SK-N-SH treated with all-trans-retinoic acid at 6 μM for 48 hours (cell line): ENCODE results near the gene DAGLA.

Experiments
- ATAC-seq: fragments of 200-7000 bp; cut with Tn5 transposase; 3 replicates; pipeline ENCODE4 v1.9.1; 2020; ENCODE audit warnings: mild to moderate bottlenecking, moderate library complexity
- ARNTL ChIP-seq: fragments of 450-650 bp; formaldehyde crosslinking; IDR thresholded peaks from 2 replicates; pipeline ENCODE4 v1.5.0; 2020; ENCODE audit warnings: low read depth, mild to moderate bottlenecking, moderate library complexity, borderline replicate concordance
- BACH2 ChIP-seq: fragments of 250-450 bp; sonication (Bioruptor Pico); IDR thresholded peaks from 2 replicates; pipeline ENCODE4 v1.9.0; 2021; ENCODE audit warnings: mild to moderate bottlenecking, borderline replicate concordance
- CSRNP3 ChIP-seq: fragments of 250-450 bp; sonication (Bioruptor Pico); IDR thresholded peaks from 2 replicates; pipeline ENCODE4 v1.5.1; 2021; ENCODE audit warnings: mild to moderate bottlenecking, moderate library complexity
- ESRRG ChIP-seq: fragments of 250-450 bp; sonication (Bioruptor Pico); IDR thresholded peaks from 2 replicates; pipeline ENCODE4 v1.6.1; 2021; ENCODE audit warnings: mild to moderate bottlenecking
- GLIS3 ChIP-seq: fragments of 250-450 bp; sonication (Bioruptor Pico); IDR thresholded peaks from 2 replicates; pipeline ENCODE4 v1.5.0; 2020; ENCODE audit warnings: mild to moderate bottlenecking, moderate library complexity
- ISL1 ChIP-seq: fragments of 250-450 bp; sonication (Bioruptor Pico); IDR thresholded peaks from 2 replicates; pipeline ENCODE4 v2.1.2; 2022; ENCODE audit warnings: mild to moderate bottlenecking, moderate library complexity
- OSR1 ChIP-seq: fragments of 250-450 bp; sonication (Bioruptor Pico); IDR thresholded peaks from 2 replicates; pipeline ENCODE4 v1.8.0; 2022; ENCODE audit warnings: moderate library complexity, mild to moderate bottlenecking, inconsistent platforms
- PPARA ChIP-seq: fragments of 250-450 bp; sonication (Bioruptor Pico); IDR thresholded peaks from 2 replicates; pipeline ENCODE4 v1.5.0; 2020; ENCODE audit warnings: mild to moderate bottlenecking, borderline replicate concordance
- SNAI2 ChIP-seq: fragments of 250-450 bp; sonication (Bioruptor Pico); IDR thresholded peaks from 2 replicates; pipeline ENCODE4 v1.5.0; 2020; ENCODE audit warnings: mild to moderate bottlenecking, moderate library complexity
- TCF4 ChIP-seq: fragments of 250-450 bp; sonication (Bioruptor Pico); IDR thresholded peaks from 2 replicates; pipeline ENCODE4 v1.8.0; 2021; ENCODE audit warnings: mild to moderate bottlenecking, moderate library complexity, borderline replicate concordance
- TOX ChIP-seq: fragments of 250-450 bp; sonication (Bioruptor Pico); IDR thresholded peaks from 2 replicates; pipeline ENCODE4 v1.8.0; 2021; ENCODE audit warnings: mild to moderate bottlenecking, moderate library complexity, borderline replicate concordance
- ZC3H10 ChIP-seq: fragments of 250-450 bp; sonication (Bioruptor Pico); IDR thresholded peaks from 2 replicates; pipeline ENCODE4 v1.5.1; 2021; ENCODE audit warnings: mild to moderate bottlenecking, moderate library complexity
- ZFP3 ChIP-seq: fragments of 250-450 bp; sonication (Bioruptor Pico); IDR thresholded peaks from 2 replicates; pipeline ENCODE4 v1.5.0; 2020; ENCODE audit warnings: mild to moderate bottlenecking, moderate library complexity
- ZFP30 ChIP-seq: fragments of 450-650 bp; formaldehyde crosslinking; IDR thresholded peaks from 2 replicates; pipeline ENCODE4 v1.5.0; 2022; ENCODE audit warnings: mild to moderate bottlenecking, moderate library complexity
- ZNF565 ChIP-seq: fragments of 450-650 bp; formaldehyde crosslinking; conservative IDR thresholded peaks from 2 replicates; pipeline ENCODE4 v1.5.0; 2020; ENCODE audit warnings: low read depth, mild to moderate bottlenecking, moderate library complexity
- ZNF70 ChIP-seq: fragments of 450-650 bp; formaldehyde crosslinking; IDR thresholded peaks from 2 replicates; pipeline ENCODE4 v1.5.0; 2020; ENCODE audit warnings: mild to moderate bottlenecking, moderate library complexity
- ZNF8 ChIP-seq: fragments of 450-650 bp; formaldehyde crosslinking; IDR thresholded peaks from 2 replicates; pipeline ENCODE4 v1.5.0; 2020; ENCODE audit warnings: mild to moderate bottlenecking, moderate library complexity
- TF ChIP-seq, protein P1 (sequence below): fragments of 250-450 bp; sonication (Bioruptor Pico); IDR thresholded peaks from 2 replicates; pipeline ENCODE4 v1.8.0; 2021; ENCODE audit warnings: low read depth, mild to moderate bottlenecking, moderate library complexity, borderline replicate concordance
- TF ChIP-seq, protein P2 (sequence below): fragments of 250-450 bp; sonication (Bioruptor Pico); IDR thresholded peaks from 2 replicates; pipeline ENCODE4 v1.8.0; 2020; ENCODE audit warnings: mild to moderate bottlenecking, moderate library complexity, borderline replicate concordance

DAGLA gene, protein sequence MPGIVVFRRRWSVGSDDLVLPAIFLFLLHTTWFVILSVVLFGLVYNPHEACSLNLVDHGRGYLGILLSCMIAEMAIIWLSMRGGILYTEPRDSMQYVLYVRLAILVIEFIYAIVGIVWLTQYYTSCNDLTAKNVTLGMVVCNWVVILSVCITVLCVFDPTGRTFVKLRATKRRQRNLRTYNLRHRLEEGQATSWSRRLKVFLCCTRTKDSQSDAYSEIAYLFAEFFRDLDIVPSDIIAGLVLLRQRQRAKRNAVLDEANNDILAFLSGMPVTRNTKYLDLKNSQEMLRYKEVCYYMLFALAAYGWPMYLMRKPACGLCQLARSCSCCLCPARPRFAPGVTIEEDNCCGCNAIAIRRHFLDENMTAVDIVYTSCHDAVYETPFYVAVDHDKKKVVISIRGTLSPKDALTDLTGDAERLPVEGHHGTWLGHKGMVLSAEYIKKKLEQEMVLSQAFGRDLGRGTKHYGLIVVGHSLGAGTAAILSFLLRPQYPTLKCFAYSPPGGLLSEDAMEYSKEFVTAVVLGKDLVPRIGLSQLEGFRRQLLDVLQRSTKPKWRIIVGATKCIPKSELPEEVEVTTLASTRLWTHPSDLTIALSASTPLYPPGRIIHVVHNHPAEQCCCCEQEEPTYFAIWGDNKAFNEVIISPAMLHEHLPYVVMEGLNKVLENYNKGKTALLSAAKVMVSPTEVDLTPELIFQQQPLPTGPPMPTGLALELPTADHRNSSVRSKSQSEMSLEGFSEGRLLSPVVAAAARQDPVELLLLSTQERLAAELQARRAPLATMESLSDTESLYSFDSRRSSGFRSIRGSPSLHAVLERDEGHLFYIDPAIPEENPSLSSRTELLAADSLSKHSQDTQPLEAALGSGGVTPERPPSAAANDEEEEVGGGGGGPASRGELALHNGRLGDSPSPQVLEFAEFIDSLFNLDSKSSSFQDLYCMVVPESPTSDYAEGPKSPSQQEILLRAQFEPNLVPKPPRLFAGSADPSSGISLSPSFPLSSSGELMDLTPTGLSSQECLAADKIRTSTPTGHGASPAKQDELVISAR

GRCh38 chr11:61679893-61680621, at the start of gene DAGLA:
DAGLA (plus strand) TSS chr11:61680391; CDS start chr11:61720156, 39,765 bp downstream.
- TF ChIP-seq ESRRG (CRISPR knock-in tag) (no peak), ZNF70 (CRISPR knock-in tag) (no peak)
- peak; percentile 88 for ATAC-seq

- no peak for ATAC-seq
- TF ChIP-seq ZFP30, result no peak
- TF ChIP-seq, protein P1, sequence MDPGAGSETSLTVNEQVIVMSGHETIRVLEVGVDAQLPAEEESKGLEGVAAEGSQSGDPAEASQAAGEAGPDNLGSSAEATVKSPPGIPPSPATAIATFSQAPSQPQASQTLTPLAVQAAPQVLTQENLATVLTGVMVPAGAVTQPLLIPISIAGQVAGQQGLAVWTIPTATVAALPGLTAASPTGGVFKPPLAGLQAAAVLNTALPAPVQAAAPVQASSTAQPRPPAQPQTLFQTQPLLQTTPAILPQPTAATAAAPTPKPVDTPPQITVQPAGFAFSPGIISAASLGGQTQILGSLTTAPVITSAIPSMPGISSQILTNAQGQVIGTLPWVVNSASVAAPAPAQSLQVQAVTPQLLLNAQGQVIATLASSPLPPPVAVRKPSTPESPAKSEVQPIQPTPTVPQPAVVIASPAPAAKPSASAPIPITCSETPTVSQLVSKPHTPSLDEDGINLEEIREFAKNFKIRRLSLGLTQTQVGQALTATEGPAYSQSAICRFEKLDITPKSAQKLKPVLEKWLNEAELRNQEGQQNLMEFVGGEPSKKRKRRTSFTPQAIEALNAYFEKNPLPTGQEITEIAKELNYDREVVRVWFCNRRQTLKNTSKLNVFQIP (CRISPR knock-in tag), result no peak
- no peak for TF ChIP-seq TCF4 (CRISPR knock-in tag)
- TF ChIP-seq TOX (CRISPR knock-in tag), result no peak
- no peak for TF ChIP-seq OSR1 (CRISPR knock-in tag)
- TF ChIP-seq, protein P2, sequence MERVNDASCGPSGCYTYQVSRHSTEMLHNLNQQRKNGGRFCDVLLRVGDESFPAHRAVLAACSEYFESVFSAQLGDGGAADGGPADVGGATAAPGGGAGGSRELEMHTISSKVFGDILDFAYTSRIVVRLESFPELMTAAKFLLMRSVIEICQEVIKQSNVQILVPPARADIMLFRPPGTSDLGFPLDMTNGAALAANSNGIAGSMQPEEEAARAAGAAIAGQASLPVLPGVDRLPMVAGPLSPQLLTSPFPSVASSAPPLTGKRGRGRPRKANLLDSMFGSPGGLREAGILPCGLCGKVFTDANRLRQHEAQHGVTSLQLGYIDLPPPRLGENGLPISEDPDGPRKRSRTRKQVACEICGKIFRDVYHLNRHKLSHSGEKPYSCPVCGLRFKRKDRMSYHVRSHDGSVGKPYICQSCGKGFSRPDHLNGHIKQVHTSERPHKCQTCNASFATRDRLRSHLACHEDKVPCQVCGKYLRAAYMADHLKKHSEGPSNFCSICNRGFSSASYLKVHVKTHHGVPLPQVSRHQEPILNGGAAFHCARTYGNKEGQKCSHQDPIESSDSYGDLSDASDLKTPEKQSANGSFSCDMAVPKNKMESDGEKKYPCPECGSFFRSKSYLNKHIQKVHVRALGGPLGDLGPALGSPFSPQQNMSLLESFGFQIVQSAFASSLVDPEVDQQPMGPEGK (CRISPR knock-in tag), result no peak
- no peak for TF ChIP-seq ZFP3
- no peak for TF ChIP-seq ISL1 (CRISPR knock-in tag)
- TF ChIP-seq CSRNP3 (CRISPR knock-in tag), result no peak
- no peak for TF ChIP-seq ARNTL (CRISPR knock-in tag)
- TF ChIP-seq BACH2, result no peak
- no peak for TF ChIP-seq ZNF70 (CRISPR knock-in tag)
- TF ChIP-seq GLIS3, result no peak
- TF ChIP-seq ZNF565, result no peak
- TF ChIP-seq ZNF8 (CRISPR knock-in tag), result no peak
- no peak for TF ChIP-seq ZC3H10
- TF ChIP-seq SNAI2 (CRISPR knock-in tag), result no peak
- TF ChIP-seq, all 23 proteins: peak for 0
Observed at GRCh38 chr11:61632096-61632495, 48.1 kb upstream of the DAGLA start.

DNA sequence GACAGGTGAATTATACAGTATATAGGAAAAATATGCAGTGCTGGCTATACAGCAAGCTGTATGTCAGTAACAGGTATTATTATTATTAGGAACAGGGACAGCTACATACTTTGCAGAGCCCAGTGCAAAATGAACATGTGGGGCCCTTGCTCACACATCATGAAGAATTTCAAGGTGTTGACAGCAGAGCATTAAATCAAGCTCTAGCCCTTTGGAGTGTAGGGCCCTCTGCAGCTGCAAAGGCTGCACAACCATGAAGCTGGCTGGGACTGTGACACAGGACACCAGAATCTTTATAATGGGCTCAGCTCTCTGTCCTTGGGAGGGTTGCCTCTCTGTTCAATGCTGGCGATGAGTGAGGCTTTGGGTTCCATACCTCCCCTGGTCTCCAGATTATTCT, 44.9 kb upstream of the DAGLA start:
- ATAC-seq, result no peak
- TF ChIP-seq OSR1 (CRISPR knock-in tag) (no peak), TOX (CRISPR knock-in tag) (no peak), ZNF70 (CRISPR knock-in tag) (no peak), ZFP3 (no peak), PPARA (no peak)

GRCh38 chr11:61635787-61636186, 44.4 kb upstream of the DAGLA start:
- no peak for ATAC-seq
- no peak for TF ChIP-seq BACH2
- no peak for TF ChIP-seq ZNF565
- TF ChIP-seq ESRRG (CRISPR knock-in tag), result no peak
- TF ChIP-seq ISL1 (CRISPR knock-in tag), result no peak
- TF ChIP-seq OSR1 (CRISPR knock-in tag), result no peak
- no peak for TF ChIP-seq ZNF70 (CRISPR knock-in tag)
- TF ChIP-seq GLIS3, result no peak
- no peak for TF ChIP-seq TOX (CRISPR knock-in tag)
- TF ChIP-seq, all 23 proteins: peak for 0
